A204.1 (cell line): Measurements from ENCODE around the gene IMPA2.
"Not testable (repeated sequence)": the region's sequence is repeated elsewhere in the genome, so short reads cannot be mapped to it uniquely, and the experiment has no call there.

Experiments used
- FAIRE-seq: peaks from 2 replicates; lab custom pipeline; 2012; peaks lifted over from hg19 to GRCh38; lab: Jason Lieb, UNC

Gene IMPA2

GRCh38 chr18:11981192-11981542 is at the start of gene IMPA2:
TSS of gene IMPA2 (plus strand) at chr18:11981507. CDS start at chr18:11981670, 163 bp downstream.
- FAIRE-seq = no peak

- FAIRE-seq = no peak
These were observed 48.9 kb upstream of the IMPA2 start for GRCh38 chr18:11932393-11932792.

- peak; percentile 92 for FAIRE-seq
These were observed 43.3 kb upstream of the IMPA2 start for GRCh38 chr18:11937874-11938478.

DNA sequence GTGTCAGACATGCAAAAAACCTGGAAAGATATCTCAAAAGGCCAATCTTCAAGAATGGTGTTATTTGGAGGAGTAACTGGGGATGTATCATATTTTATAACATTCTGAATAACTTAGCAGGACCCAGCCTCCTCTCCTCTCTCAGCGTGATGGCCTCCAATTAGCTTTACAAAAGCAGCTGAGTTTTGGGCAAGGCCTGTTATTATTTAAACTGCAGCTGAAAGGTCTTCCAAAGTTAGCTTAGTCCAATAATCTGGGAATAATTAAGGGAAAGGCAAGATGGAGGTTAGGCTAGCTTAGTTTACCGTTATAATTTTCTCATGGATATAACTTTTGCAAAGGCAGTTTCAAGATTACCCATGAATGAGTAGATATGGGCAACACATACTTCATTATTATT is 40.4 kb upstream of the IMPA2 start:
- FAIRE-seq = no peak

DNA sequence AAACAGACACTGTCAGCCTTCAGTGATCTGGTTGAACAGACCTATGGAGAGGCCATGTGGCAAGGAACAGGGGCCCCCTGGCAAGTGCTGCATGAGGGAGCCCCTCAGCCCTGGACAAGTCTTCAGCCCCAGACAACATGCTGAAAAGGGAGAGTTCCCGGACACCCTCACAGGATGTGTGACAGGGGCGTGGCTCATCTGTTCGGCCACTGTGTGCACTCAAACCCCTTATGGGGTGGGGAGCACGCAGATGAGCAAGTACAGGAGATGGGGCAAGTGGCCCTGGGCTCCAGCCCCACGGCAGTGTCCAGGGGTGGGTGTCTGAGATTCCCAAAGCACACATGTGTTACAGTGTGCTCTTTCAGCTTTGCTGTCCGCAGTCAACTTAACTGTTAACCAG is 37.8 kb upstream of the IMPA2 start:
- no peak for FAIRE-seq

GRCh38 chr18:11944252-11944651 is 37.1 kb upstream of the IMPA2 start:
- no peak for FAIRE-seq

GRCh38 chr18:11944786-11945185 is 36.5 kb upstream of the IMPA2 start:
- FAIRE-seq = no peak

DNA sequence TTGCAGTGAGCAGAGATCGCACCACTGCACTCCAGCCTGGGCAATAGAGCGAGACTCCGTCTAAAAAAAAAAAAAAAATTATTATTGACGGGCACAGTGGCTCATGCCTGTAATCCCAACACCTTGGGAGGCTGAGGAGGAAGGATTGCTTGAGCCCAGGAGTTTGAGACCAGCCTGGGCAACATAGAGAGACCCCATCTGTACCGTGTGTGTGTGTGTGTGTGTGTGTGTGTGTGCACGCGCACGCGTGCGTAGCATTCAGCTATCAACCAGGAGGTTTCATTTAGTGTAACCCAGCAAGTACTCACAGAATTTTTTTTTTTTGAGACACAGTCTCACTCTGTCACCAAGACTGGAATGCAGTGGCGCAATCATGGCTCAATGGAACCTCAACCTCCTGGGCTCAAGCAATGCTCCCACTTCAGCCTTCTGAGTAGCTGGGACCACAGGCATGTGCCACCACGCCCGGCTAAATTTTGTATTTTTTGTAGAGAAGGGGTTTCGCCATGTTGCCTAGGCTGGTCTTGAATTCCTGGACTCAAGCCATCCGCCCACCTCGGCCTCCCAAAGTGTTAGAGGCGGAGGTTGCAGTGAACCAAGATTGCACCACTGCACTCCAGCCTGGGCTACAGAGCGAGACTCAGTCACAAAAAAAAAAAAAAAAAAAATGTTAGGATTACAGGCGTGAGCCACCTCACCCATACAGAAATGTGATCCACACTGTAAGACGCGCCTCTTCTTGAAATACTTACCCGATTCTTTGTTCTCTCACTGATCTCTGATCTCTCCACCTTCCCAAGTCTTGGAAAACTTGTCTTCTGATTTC is 35.3 kb upstream of the IMPA2 start:
- FAIRE-seq = not testable (repeated sequence)

DNA sequence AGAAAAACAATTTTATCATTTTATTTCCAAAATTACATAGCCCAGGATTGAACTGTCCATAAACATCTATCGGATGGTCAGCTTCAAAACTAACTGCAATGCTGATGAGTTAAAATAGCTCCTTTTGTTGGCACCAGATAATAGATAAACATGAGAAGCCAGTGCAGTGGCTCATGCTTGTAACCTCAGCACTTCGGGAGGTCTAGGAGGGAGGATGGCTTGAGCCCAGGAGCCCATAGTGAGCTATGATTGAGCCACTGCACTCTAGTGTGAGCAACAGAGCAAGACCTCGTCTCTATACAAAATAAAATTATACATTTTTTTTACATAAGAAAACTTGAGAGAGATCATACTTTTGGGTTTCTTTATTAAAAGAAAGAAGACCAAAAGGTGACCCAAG is 34.6 kb upstream of the IMPA2 start:
- no peak for FAIRE-seq

DNA sequence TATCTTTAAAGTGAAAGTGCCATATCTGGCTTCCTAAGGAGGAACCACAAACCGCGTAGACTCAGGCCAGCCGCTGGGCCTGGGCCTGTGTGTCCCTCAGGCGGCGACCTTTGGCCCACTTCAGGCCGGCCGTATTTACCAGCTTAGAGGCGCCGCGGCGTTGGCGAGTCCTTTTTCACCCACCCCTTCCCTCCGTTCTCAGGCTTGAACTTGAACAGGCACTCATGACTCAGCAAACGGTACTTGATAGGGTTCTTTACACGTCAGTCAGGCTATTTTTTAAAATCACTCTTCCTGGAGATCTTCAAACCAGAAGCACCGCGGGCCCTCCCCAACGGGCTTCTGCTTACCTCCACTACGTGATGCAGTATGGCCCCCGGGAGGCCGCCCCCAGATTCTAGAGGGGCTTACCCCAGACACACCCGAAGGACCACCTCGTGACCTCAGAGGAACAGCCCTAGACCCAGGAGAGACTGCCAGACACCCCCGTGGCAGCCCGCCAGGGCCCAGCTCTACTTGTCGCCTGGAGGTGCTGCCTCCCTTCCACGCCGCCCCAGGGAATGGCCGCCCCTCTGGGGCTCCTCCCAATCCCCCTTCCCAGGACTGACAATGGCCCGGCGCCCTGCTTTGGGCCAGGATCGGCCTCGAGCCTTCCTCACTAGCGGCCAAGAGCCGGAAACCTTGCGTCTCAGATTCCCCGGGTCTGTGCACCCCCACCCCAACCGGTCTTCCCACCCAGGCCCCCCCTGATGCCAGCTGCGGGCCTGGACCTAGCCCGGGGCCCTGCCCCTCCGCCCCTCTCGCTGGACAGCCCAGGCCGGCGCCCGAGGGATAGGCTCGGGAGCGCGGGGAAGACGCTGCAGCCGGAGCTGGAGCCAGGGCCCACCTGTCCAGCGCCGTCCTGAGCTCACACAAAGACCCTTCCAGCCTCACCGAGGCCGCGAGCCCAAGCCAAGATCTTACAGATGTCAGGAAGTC is 33.8 kb upstream of the IMPA2 start:
- no peak for FAIRE-seq

GRCh38 chr18:11948852-11949523 is 32.3 kb upstream of the IMPA2 start:
- FAIRE-seq = no peak

GRCh38 chr18:11950824-11951223 is 30.5 kb upstream of the IMPA2 start:
- FAIRE-seq = no peak

DNA sequence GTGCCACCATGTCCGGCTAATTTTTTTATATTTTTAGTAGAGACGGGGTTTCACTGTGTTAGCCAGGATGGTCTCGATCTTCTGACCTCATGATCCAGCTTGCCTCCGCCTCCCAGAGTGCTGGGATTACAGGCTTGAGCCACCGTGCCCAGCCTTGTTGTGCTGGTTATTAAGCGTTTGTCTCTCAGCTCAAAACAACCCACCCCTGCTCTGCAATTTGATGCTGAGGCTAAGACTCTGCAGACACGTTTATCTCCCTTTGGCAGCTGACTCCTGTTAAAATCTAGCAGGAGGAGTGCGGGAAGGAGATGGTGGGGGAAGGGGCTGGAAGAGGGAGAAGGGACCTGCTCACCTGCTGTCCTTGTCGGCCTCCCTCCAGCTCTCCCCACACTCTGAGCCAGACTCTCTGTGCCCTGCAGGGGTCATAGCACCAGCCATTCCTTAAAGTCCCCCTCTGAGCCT is 29.9 kb upstream of the IMPA2 start:
- FAIRE-seq = no peak

GRCh38 chr18:11953113-11953512 is 28.2 kb upstream of the IMPA2 start:
- no peak for FAIRE-seq

GRCh38 chr18:11955239-11956029 is 25.9 kb upstream of the IMPA2 start:
- FAIRE-seq = no peak

DNA sequence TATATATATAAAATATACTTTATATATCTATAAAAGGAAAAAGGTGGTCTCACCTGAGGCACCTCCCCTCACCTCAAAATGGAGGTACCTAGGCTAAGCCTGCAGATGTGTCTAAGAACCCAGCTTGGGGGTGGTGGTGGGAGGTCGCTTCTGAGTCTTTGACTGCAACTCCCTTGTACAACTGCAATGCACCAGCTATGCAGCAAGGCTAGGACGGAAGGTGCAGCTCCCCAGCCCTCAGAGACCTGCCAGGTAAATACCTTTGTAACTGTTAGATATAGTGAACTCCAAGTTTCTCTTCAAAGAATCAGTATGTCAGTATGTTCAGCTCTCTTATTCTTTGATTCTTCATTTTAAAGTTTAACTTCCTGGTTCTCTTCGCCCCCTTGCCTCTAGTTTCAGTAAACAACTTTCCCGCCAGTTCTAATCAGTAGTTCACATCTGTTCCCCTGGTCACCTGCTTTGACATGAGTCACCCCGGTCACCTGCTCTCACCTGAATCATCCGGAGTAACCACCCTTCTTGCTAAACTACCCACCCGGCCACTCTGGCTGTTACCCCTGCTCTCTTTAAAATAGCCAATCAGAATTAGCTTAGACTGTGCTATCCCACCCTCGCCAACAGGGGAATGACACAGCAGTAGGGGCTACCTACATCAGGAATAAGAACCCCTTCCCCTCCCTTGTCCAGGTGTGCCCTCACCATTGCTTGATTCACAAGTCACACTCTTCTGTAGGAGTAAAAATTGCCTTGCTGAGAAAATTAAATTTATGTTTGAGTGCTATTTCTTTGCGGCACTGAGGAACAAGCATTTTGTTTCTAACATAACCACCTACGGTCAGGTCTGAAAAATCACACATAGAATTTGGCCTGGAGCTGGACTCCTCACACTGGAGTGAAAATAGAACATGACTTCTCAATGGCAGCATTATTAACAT is 24.7 kb upstream of the IMPA2 start:
- FAIRE-seq = no peak

- FAIRE-seq = no peak
These were observed 23.7 kb upstream of the IMPA2 start for GRCh38 chr18:11957636-11958035.

GRCh38 chr18:11959651-11960050 is 21.7 kb upstream of the IMPA2 start:
- not testable (repeated sequence) for FAIRE-seq

GRCh38 chr18:11960743-11961380 is 20.4 kb upstream of the IMPA2 start:
- FAIRE-seq = no peak

DNA sequence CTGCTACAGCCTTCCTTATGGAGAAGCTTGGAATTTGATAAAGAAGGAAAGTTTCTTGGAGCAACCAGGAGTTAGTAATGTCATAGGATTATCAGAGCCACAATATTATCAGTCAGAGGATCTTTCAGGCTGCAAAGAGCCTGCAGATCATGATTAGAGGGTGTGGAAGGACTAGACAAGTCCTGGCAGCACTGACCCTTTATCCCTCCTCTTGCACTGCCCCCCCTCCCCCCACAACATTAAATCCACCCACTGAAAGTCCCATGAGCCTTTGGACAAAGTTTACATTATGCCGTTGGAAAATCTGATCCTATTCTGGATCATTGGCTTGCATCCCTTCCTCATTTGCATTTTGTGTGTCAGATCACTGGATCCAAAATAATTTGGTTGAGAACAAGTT is 18.7 kb upstream of the IMPA2 start:
- no peak for FAIRE-seq
